Measurements from ENCODE around the gene METTL15. TPM values are rescaled to one million over a fixed set of nuclear protein-coding genes. Genes with fewer than 3 reads are reported as not detected.
"Not testable (repeated sequence)": the region's sequence is repeated elsewhere in the genome, so short reads cannot be mapped to it uniquely, and the experiment has no call there.

The METTL15 gene
- polyA plus RNA-seq, 3 donors = 2.3 to 4.3 (median 2.9) TPM

DNA sequence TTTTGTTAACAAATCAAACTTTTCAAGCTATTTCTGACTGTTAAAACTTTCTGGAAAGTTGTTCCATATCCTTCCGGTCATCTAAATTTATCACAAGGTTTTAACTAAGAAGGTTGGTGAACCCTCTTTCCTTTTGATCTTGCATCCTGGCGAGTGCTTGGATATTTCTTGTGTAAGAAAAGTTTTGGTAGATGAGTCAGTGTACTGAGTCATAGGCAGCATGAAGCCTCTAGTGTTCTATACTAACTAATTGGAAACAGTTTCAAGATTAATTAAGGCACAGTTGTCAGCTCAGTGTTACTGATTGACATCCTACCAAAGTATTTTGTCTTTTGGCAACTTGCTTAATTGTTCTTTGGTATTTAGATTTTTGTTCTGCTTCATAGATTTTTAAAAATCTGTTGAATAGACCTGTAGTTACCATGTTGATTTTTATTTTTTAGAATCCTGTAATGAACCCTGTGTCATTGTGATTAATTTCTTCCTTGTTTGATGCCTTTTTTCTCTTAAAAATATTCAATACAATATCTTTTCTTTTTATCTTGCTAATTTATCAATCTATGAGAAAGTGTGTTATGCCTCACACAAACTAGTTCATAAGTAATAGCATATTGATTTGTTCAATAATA lies 38.0 kb downstream of the METTL15 start:
- 65 to 82% (median 77%) methylated on average over 2 of the region's 2 CpGs for WGBS, 3 donors

DNA sequence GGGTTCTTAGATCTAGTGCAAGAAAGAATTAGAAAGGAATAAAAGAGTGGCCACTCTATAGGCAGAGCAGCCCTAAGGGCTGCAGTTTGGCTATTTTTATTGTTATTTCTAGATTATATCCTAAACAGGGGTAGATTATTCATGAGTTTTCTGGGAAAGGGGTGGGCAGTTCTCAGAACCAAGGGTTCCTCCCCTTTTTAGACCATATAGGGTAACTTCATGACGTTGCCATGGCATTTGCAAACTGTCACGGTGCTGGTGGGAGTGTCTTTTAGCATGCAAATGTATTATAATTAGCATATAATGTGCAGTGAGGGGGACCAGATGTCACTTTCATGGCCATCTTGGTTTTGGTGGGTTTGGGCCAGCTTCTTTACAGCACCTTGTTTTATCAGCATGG lies 44.6 kb downstream of the METTL15 start:
- 97 to 100% (median 99%) methylated on average over 2 of the region's 2 CpGs for WGBS, 3 donors

More for the DNA sequence above, 38.0 kb downstream of the METTL15 start:
- H3K27ac ChIP-seq (ENCODE audit: low read depth, low read length) = no peak overlapping the region

DNA sequence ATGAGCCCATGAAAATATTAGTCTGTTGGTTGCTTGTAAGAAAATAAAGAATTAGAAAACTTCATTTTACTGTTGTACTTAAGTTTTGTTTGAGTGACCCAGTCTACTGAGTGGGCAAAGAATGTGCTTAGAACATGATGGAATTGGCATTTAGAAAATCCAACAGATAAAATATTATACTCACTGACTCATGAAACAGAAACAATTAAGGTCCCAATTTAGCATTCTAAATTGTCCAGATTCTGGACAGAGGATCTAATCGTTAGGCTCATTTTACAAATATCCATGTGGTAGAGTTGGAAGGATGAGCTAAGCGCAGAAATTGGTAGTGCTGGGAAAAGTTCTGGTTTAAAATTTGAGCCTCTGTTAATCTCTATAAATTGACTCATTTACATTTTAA lies 45.4 kb downstream of the METTL15 start:
- no peak overlapping the region for H3K27ac ChIP-seq (ENCODE audit: low read depth, low read length)

More for the DNA sequence above, 44.6 kb downstream of the METTL15 start:
- no peak overlapping the region for H3K27ac ChIP-seq (ENCODE audit: low read depth, low read length)

DNA sequence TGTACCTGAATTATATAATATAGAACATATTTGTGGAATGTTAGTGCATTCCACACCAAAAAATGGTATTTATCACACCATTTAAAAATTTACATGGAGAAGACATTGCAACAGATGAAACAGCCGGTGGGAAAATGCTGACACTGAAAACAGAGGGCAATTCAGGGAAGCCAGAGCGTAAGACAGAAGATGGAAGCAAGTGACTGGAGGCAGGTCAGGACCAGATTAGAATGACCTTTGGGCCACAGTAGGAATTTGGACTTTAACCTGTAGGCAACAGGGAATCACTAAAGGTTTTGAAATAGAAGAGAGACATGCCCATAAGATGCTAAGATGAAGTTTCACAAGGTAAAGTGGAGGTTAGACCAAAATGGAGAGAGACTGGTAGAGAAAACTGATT lies 60.5 kb downstream of the METTL15 start:
- 77 to 97% (median 89%) methylated on average over 2 of the region's 2 CpGs for WGBS, 3 donors
- H3K27ac ChIP-seq (ENCODE audit: low read depth, low read length) = no peak overlapping the region

More for the DNA sequence above, 45.4 kb downstream of the METTL15 start:
- 97 to 99% (median 97%) methylated on average over 2 of the region's 2 CpGs for WGBS, 3 donors

DNA sequence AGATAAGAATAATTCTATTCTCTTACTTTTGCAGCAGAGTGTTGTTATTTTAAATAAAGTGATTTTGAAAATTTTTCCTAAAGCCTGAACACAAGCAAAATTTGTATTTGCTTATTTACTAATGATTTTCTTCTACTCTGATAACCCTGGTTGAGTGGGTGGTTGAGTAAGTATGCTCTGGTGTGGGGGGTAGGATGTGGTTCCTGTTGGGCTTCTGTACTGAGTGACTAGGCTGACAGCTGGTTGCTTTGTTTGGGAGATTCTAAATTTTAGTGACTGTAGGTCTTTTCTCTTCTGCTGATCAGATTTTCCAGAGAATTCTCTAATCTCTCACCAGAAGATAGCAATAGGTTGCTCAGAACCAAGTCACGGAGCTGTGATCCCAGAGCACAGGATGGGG lies 61.6 kb downstream of the METTL15 start:
- WGBS, 3 donors = 90 to 98% (median 96%) methylated on average over 1 of the region's 1 CpG
- no peak overlapping the region for H3K27ac ChIP-seq (ENCODE audit: low read depth, low read length)

DNA sequence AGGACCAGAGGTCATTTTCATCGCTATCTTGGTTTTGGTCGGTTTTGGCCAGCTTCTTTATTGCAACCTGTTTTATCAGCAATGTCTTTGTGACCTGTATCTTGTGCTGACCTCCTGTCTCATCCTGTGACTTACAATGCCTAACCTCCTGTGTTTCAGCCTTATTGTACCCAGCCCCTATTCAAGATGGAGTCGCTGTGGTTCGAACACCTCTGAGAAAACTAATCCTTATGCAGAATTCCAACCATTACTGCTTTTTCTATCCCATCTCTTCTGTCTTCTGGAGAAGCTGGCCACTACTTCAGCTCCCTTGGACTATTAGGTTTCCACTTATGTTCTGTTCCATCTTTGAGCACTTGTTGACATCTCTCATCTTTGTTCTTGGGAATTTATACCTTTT lies 62.6 kb downstream of the METTL15 start:
- no peak overlapping the region for H3K27ac ChIP-seq (ENCODE audit: low read depth, low read length)
- 92 to 95% (median 94%) methylated on average over 4 of the region's 4 CpGs for WGBS, 3 donors

DNA sequence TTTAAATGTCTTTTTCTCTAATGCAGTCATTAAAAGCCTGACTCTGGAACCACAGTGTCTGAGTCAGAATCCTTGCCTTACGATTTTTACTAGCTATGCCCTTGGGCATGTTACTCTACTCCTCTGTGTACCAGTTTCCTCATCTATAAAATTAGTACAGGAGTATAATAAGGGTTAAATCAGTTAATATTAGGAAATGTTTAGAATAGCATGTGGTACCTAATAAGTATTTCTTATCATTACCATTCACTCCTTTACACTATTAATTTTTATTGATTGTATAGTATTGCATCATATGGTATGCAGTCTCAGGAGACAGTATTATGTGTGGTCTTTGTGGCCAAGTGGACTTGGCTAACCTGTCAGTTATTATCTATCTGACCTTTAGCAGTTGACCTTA lies 68.2 kb downstream of the METTL15 start:
- WGBS, 3 donors = 77 to 88% (median 86%) methylated on average over 1 of the region's 1 CpG
- H3K27ac ChIP-seq (ENCODE audit: low read depth, low read length) = no peak overlapping the region

DNA sequence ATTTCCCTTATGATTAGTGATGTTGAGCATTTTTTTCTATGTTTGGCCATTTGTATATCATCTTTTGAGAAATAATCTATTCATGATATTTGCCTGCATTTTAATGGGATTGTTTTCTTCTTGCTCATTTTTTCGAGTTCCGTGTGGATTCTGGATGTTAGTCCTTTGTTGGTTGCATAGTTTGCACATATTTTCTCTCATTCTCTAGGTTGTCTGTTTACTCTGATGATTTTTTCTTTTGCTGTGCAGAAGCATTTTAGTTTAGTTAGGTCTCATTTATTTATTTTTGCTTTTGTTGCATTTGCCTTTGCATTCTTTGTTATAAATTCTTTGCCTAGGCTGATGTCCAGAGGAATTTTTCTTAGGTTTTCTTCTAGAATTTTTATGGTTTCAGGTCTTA lies 87.3 kb downstream of the METTL15 start:
- WGBS, 3 donors = 67 to 100% (median 96%) methylated on average over 2 of the region's 2 CpGs
- H3K27ac ChIP-seq (ENCODE audit: low read depth, low read length) = no peak overlapping the region

DNA sequence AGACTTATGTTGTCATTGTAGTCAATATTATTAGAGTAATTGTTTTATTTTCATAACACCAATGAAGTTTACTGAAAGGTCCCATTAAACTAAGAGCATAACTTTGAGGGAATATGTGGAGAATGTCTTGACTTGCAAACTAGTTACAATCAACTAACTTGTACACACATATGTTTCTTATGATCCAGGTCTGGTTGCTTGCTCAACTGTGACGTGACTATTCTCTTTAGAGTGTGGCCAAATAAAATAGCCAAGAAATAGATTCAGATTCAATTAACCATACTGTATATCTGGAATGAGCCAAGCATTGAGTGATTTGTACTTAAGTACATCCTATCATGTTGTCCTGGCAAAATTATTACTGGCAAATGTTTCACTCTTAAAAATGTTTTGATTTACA lies 101.7 kb downstream of the METTL15 start:
- 86 to 89% (median 87%) methylated on average over 1 of the region's 1 CpG for WGBS, 3 donors

DNA sequence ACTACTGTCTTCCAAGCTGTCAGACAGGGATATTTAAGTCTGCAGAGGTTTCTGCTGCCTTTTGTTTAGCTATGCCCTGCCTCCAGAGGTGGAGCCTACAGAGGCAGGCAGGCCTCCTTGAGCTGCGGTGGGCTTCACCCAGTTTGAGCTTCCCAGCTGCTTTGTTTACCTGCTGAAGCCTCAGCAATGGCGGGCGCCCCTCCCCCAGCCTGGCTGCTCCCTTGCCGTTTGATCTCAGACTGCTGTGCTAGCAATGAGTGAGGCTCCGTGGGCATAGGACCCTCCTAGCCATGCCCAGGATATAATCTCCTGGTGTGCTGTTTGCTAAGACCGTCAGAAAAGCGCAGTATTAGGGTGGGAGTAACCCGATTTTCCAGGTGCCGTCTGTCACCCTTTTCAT lies 113.9 kb downstream of the METTL15 start:
- not testable (repeated sequence) for H3K27ac ChIP-seq (ENCODE audit: low read depth, low read length)
- WGBS, 3 donors = 97 to 99% (median 97%) methylated on average over 9 of the region's 9 CpGs

More for the DNA sequence above, 101.7 kb downstream of the METTL15 start:
- H3K27ac ChIP-seq (ENCODE audit: low read depth, low read length) = no peak overlapping the region

DNA sequence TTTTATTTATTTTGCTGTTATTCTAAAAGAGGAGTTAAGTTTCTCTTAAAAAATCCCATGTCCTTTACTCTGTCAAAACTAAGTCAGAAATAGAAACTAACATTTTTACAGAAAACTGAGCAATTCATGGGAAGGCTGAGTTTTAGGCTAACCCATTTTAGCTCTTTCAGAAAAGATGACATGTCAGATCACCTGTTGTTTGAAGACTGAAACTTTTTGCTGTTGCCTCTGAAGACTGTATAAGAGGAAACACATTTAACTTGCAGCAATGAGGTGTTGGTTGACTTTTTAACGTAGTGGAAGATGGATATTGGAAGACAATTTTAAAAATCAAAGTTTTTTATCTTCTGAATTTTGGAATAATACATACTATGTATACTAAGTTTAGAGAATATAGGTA lies 115.4 kb downstream of the METTL15 start:
- whole genome bisulfite sequencing, 3 donors = 86 to 95% (median 93%) methylated on average over 1 of the region's 1 CpG
- H3K27ac ChIP-seq (ENCODE audit: low read depth, low read length) = no peak overlapping the region

DNA sequence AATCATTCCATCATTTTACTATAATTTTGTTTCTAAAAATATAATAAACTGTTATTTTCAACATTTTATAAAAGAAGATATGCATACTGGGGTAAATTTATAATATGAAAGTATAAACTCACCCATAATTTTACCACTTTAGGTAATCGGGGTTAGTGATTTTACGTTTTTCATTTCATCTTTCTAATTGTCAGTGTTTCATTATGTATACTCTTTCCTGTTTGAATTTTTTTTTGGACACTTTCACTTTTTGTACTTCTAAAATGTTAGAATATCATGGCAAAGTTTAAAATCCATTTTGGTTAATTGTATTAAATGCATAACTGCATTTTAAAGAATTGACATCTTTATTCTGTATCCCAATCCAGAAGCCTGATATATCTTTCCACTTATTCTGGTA lies 115.8 kb downstream of the METTL15 start:
- H3K27ac ChIP-seq (ENCODE audit: low read depth, low read length) = no peak overlapping the region
- WGBS, 3 donors = 73 to 94% (median 91%) methylated on average over 2 of the region's 2 CpGs

DNA sequence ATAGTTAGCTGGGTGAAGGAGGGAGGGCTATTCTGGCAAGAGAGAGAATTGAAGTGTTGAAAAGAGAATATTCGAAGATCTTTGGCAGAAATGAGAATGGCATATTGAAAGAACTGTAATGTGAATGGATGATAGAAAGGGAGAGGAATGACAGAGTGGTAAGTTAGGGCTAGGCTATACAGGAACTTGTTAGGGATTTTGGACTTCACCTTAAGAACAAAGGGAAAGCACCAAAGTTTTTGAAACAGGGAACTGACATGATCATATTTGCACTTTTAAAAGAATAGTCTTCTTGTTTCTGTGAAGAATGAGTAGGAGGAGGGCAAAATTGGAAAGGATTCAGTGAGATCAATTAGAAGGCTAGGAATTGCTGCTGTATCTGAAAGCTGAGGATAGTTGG lies 119.3 kb downstream of the METTL15 start:
- H3K27ac ChIP-seq (ENCODE audit: low read depth, low read length) = no peak overlapping the region
- 90 to 97% (median 92%) methylated on average over 1 of the region's 1 CpG for WGBS, 3 donors

DNA sequence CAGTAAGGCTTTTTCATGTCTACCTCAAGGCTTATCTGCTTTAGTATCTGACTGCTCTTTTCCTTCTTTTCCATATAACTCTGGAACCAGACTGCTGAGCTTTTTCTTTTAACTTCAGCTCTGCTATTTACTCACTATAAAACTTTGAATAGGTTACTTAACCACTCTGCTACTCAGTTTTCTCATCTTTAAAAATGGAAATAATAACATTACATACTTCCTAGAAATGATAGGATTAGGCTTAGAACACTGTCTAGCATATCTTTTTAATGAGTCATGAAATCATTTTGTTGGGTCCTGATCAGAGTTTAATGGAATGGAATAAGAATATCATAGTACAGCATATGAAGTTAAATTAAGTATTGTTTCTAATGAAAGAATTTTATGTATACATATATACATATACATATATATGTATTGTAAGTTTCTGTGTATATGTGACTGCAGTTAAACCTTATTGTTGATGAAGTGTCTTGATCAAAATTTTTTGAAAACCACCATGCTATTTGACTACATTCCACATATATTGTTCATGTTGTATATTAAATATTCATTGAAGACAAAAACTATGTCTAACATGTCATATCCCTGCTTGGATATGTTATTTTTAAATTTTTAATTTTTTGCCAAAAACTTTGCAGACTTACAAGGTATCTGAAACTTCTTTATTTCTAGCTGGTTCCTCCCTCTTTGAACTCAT lies 120.2 kb downstream of the METTL15 start:
- no peak overlapping the region for H3K27ac ChIP-seq (ENCODE audit: low read depth, low read length)

DNA sequence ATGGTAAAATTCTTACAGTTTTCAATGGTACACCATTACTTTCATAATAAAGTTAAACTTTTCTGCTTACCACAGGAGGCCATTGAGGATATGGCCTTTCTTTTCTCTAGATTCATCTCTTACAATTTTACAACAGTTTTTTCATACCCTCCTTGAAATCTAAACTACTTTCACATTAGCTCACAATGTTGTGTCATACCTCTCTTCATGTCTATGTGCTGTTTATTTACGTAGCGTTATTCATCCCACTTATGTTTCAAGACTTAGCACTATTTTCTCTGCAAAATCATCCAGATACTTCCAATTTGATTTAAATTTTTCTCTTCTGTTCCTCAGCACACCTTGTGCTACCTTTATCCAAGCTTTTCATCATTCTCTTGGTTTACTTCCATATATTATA lies 123.3 kb downstream of the METTL15 start:
- 95 to 99% (median 97%) methylated on average over 2 of the region's 2 CpGs for WGBS, 3 donors
- no peak overlapping the region for H3K27ac ChIP-seq (ENCODE audit: low read depth, low read length)

DNA sequence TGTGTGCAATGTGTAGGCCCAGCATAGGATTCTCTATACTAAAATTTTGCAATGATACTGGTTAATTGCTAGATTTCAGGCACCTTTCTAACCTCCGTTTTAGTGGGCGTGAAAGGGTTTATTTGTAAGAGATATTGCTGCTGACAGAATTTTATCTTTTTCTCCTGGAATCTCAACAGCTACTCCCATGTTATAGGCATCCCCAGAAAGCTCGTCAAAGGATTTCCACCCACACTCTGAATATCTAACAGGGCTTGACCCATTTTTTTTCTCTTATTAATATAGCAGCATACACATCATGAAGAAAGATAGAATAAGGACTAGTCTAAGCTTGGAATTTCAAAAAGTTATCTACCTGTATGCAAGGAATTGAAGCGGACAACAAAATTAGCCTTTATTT lies 124.5 kb downstream of the METTL15 start:
- H3K27ac ChIP-seq (ENCODE audit: low read depth, low read length) = no peak overlapping the region
- 76 to 85% (median 84%) methylated on average over 4 of the region's 4 CpGs for WGBS, 3 donors

DNA sequence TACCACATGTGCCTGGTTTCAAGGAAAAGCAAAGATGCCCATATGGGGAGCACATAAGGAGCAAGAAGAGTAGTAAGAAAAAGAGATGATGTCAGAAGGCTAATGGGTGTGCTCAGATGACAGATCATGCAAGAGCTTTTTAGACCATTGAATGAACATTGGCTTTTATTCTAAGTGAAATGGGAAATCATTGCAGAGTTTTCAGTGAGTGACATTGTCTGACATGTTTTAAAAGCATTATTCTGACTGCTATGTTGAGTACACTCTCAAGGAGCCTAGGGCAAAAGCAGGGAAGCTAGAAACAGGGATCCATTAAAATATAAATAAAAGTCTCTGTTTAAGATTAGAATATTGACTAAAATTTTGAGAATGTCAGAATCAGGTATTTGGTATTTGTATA lies 133.6 kb downstream of the METTL15 start:
- H3K27ac ChIP-seq (ENCODE audit: low read depth, low read length) = no peak overlapping the region

DNA sequence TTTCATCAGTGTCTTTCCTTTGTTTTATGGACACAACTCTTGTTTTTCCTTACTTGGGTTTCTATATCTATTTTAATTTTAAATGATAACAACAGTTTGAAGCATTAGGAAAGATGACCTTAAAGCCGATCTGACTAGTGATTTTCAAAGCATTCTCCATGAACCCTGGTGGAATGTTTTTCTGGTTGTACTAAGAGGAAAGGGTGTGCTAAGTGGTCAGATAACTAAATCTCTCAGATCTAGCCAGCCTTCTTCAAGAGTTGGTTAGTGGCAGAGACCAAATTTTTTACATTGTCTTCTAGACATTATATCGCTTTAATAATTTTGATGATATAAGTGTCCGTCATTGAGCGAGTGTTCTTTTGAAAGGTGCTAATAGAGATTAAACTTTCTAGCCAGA lies 134.4 kb downstream of the METTL15 start:
- WGBS, 3 donors = 94 to 97% (median 97%) methylated on average over 4 of the region's 4 CpGs
- no peak overlapping the region for H3K27ac ChIP-seq (ENCODE audit: low read depth, low read length)

DNA sequence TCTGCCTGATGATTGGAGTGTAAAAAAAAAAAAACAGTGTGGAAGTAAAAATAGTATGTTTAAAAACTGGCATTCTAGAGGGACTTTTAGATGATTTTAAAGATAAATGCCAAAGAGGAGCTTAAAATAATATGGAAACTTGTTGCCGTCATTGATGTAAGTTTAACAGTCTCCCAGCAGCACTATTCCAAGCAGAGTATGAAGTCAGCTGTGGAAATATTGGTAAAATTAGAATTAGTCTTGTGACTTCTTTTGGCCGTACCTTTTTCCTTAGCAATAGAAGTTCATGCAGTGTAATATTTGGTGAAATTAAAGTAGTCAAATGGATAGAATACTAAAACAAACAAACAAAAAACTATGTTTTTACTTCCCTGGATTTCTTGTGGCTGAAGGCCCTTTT lies 134.9 kb downstream of the METTL15 start:
- 74 to 96% (median 83%) methylated on average over 2 of the region's 2 CpGs for WGBS, 3 donors
- H3K27ac ChIP-seq (ENCODE audit: low read depth, low read length) = no peak overlapping the region

DNA sequence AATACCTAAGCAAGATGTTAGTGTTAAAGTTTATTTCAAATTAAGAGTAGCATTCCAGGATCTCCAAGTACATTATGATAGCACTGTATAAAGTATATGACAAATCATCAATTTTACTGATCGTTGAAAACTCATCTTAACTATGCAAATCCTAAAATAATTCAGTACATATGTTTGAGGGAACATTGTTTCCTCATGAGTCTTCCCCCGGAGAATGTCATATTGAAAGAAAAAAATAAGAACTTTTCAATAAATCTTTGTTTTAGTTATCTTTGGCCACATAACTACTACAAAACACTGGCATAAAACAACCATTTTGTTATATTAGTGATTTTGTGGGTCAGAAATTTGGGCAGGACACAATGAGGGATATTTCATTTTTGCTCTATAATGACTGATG lies 135.4 kb downstream of the METTL15 start:
- H3K27ac ChIP-seq (ENCODE audit: low read depth, low read length) = no peak overlapping the region
- 74 to 83% (median 76%) methylated on average over 2 of the region's 2 CpGs for WGBS, 3 donors
